Left ventricle myocardium inferior (tissue), 1 donor: ENCODE data around the gene TRIM5. TPM values are rescaled to one million over a fixed set of nuclear protein-coding genes. Genes with fewer than 3 reads are reported as not detected.

Experiments
- DNase-seq: peaks from one replicate; pipeline ENCODE4 v3.0.0-alpha.2; 2020
- H3K27ac ChIP-seq: fragments of 200-600 bp; replicated peaks from 2 replicates; pipeline ENCODE4 v1.8.0; 2021
- H3K27me3 ChIP-seq: fragments of 200-600 bp; 2 replicates; pipeline ENCODE4 v1.8.0; 2021; ENCODE audit warnings: low read depth
- H3K36me3 ChIP-seq: fragments of 200-600 bp; 2 replicates; pipeline ENCODE4 v1.8.0; 2021
- H3K4me1 ChIP-seq: fragments of 200-600 bp; 2 replicates; pipeline ENCODE4 v1.8.0; 2021
- H3K4me3 ChIP-seq: fragments of 200-600 bp; 2 replicates; pipeline ENCODE4 v1.8.0; 2021; ENCODE audit warnings: mild to moderate bottlenecking, moderate library complexity
- H3K9me3 ChIP-seq: fragments of 200-600 bp; replicated peaks from 2 replicates; pipeline ENCODE4 v1.8.0; 2021
- intact Hi-C: fragments of 100-400 bp; cut with micrococcal nuclease; formaldehyde crosslinking; loops from one replicate; pipeline ENCODE4 v1.11.0; 2022
- total RNA-seq: library from RNA; stranded (reverse); fragmentation: NEBNext Ultra II Directional; extraction: Animal tissue kit (Norgen Biotek cat#: 25700); gene quantifications from one replicate; pipeline ENCODE4 v1.2.1, GENCODE V29; 2021
- TF ChIP-seq, protein P1 (sequence below): fragments of 200-600 bp; IDR thresholded peaks from 2 replicates; pipeline ENCODE4 v1.8.0; 2021; ENCODE audit warnings: antibody characterized with exemption, mild to moderate bottlenecking, borderline replicate concordance
- donor health status: DM: no; HTN: yes; CAD: no; lungs with severe emphysema.

The TRIM5 gene
- total RNA-seq, 1 donor from 2014 or later: 8.4 TPM

DNA sequence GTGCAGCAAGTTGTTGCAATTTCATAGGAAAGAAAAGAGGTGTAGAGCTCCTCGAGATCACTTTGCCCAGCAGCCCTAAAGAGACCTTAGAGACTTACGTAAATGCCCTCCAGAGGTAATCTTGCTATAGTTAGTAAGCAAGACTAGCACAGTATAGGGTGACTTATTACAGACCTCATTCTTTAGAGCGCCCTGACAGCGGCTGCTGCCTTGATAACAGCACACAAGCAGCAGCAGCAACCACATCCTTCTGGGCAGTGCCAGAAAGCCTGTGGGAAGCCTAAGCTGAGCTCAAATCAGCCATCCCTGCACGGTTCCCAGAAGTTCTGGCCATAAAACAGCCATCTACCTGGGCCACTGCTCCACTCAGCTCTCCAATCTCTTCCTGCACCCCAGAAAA, 28.8 kb upstream of the TRIM5 start:
- intact Hi-C loops: no loop called here

DNA sequence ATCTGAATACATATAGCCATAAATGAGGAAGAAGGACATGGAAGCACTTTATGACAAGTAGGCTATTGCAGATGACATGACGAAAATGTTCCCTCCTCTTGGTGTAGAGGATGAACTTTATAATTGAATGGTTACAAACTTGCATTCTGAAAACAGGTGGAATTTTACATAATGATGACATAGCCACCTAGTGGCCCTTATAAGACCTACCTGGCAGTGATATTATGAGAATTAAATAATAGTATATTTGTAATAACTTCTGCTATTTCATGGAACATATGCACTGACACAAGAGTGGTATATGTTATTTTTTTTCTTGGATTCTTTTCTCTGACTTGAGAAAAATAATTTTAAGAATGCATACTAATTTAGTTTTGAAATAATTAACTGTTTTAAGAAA, 27.6 kb upstream of the TRIM5 start:
- Histone ChIP-seq H3K9me3 (peaks cover 11% of the 10 kb centered on the region), H3K36me3 (peaks cover 23% of the 10 kb centered on the region), H3K27me3 (no peaks in the 10 kb centered on the region), H3K27ac (no peak overlapping the region), H3K4me3 (no peak overlapping the region), H3K4me1 (no peaks in the 10 kb centered on the region)
- intact Hi-C loops: no loop called here
- no peak for DNase-seq
- TF ChIP-seq, protein P1, sequence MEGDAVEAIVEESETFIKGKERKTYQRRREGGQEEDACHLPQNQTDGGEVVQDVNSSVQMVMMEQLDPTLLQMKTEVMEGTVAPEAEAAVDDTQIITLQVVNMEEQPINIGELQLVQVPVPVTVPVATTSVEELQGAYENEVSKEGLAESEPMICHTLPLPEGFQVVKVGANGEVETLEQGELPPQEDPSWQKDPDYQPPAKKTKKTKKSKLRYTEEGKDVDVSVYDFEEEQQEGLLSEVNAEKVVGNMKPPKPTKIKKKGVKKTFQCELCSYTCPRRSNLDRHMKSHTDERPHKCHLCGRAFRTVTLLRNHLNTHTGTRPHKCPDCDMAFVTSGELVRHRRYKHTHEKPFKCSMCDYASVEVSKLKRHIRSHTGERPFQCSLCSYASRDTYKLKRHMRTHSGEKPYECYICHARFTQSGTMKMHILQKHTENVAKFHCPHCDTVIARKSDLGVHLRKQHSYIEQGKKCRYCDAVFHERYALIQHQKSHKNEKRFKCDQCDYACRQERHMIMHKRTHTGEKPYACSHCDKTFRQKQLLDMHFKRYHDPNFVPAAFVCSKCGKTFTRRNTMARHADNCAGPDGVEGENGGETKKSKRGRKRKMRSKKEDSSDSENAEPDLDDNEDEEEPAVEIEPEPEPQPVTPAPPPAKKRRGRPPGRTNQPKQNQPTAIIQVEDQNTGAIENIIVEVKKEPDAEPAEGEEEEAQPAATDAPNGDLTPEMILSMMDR: peak; percentile 36

More for the DNA sequence above, 28.8 kb upstream of the TRIM5 start:
- Histone ChIP-seq H3K27me3 (no peaks in the 10 kb centered on the region), H3K27ac (no peak overlapping the region), H3K4me3 (no peak overlapping the region), H3K4me1 (no peaks in the 10 kb centered on the region), H3K9me3 (peaks cover 11% of the 10 kb centered on the region), H3K36me3 (peaks cover 12% of the 10 kb centered on the region)
- DNase-seq: no peak
- TF ChIP-seq, protein P1: no peak

DNA sequence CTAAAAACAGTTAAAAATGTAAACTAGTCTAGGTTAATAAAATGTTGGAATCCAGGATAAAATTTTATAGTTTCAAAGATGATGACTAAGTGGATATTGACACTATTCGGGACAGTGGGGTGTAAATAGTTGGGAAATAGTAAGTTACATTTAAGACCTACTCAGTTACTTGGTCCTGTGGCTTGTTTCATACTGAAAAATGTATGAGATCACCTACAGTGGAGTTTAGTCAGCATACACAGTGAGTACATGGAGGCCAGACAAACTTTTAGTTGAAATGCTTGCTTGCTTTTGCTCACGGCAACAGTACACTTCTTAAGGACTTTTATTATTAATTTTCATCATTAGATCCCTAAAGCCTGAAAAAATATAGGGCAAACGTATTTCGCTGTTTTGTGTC, 20.8 kb upstream of the TRIM5 start:
- intact Hi-C loops: no loop called here
- TF ChIP-seq, protein P1: no peak
- H3K9me3 ChIP-seq: no peaks in the 10 kb centered on the region

DNA sequence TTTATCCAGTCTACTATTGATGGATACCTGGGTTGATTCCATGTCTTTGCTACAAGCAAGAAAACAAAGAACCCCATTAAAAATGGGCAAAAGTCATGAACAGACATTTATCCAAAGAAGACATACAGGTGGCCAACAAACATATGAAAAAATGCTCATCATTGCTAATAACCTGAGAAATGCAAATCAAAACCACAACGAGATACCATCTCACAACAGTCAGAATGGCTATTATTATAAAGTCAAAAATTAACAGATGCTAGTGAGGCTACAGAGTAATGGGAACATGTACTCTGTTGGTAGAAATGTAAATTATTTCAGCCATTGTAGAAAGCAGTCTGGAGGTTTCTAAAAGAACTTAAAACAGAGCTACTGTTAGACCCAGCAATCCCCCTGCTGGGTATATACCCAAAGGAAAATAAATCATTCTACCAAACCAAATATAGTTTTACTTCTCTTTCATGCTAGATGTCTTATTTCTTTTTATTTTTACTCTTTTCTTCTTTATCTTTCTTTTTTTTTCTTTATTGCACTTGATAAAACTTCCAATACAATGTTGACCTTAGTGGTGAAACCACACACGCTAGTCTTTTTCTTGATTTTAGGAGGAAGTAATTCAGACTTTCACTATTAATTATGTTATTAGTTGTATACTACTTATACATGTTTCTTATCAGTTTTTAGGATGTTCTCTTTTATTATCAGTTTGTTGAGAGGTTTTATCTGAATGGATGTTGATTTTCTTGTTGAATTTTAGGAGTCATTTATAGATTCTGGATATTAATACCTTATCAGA, 19.1 kb upstream of the TRIM5 start:
- Histone ChIP-seq H3K9me3 (no peaks in the 10 kb centered on the region), H3K27me3 (no peaks in the 10 kb centered on the region), H3K4me1 (no peaks in the 10 kb centered on the region), H3K36me3 (peaks cover 77% of the 10 kb centered on the region), H3K27ac (no peak overlapping the region), H3K4me3 (no peak overlapping the region)
- TF ChIP-seq, protein P1: no peak
- no peak for DNase-seq
- intact Hi-C loops: no loop called here

More for the DNA sequence above, 20.8 kb upstream of the TRIM5 start:
- Histone ChIP-seq H3K36me3 (peaks cover 71% of the 10 kb centered on the region), H3K4me3 (no peak overlapping the region), H3K4me1 (no peaks in the 10 kb centered on the region), H3K27ac (no peak overlapping the region), H3K27me3 (no peaks in the 10 kb centered on the region)
- no peak for DNase-seq

DNA sequence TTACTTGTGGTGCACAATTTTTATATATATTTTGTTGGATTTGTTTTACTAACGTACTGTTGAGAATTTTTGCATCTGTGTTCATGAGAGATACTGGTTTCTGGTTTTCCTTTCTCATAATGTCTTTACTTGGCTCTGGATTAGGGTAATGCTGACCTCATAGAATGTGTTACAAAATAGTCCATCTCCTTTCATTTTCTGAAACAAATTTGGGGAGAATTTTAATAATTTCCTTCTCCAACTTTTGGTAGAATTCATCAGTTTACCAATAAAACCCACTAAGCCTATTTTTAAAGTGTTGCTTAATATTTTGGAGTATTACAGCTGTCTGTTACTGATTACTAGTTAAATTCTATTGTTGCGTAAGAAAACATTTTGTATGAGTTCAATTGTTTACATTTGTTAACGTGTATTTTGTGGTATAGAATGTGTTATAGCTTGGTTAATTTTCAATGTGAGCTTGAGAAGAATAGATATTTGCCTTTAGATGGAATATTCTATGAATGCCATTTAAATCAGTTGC, 16.2 kb upstream of the TRIM5 start:
- DNase-seq: no peak
- H3K4me1 ChIP-seq: peaks cover 3% of the 10 kb centered on the region
- H3K9me3 ChIP-seq: no peaks in the 10 kb centered on the region
- H3K27me3 ChIP-seq: no peaks in the 10 kb centered on the region
- intact Hi-C loops: no loop called here
- H3K4me3 ChIP-seq: no peak overlapping the region
- no peak overlapping the region for H3K27ac ChIP-seq
- TF ChIP-seq, protein P1: no peak
- H3K36me3 ChIP-seq: peaks cover 76% of the 10 kb centered on the region
